Prostate gland (tissue), 2 donors: ENCODE results near the gene MEF2A. TPM values are rescaled to one million over a fixed set of nuclear protein-coding genes. Genes with fewer than 3 reads are reported as not detected.

ENCODE experiments used
- DNase-seq: peaks from one replicate; pipeline ENCODE4 v3.0.0-alpha.2; 2019; ENCODE audit warnings: low spot score
- H3K27ac ChIP-seq, 2 donors: fragments of 200-600 bp; sonication (generic); 2 replicates each; pipeline ENCODE4 v1.5.1; 2017 to 2019
- H3K27me3 ChIP-seq: fragments of 200-600 bp; sonication (generic); replicated peaks from 2 replicates; pipeline ENCODE4 v1.5.1; 2019; ENCODE audit not compliant: insufficient read depth
- H3K36me3 ChIP-seq, 2 donors: fragments of 200-600 bp; sonication (generic); 1 replicate in 1 of 2; 2 replicates in 1 of 2; pipeline versions ENCODE4 v1.5.1 to v1.8.1; 2017 to 2019
- H3K4me1 ChIP-seq: fragments of 200-600 bp; sonication (generic); replicated peaks from 2 replicates; pipeline ENCODE4 v1.5.1; 2019
- H3K4me3 ChIP-seq, 2 donors: fragments of 200-600 bp; sonication (generic); 2 replicates each; pipeline ENCODE4 v1.5.1; 2017 to 2019
- H3K9me3 ChIP-seq: fragments of 200-600 bp; sonication (generic); 2 replicates; pipeline ENCODE4 v1.5.1; 2017
- POLR2A ChIP-seq: fragments of 450-650 bp; IDR thresholded peaks from one replicate; pipeline ENCODE4 v1.6.1; 2016; ENCODE audit warnings: antibody characterized with exemption, mild to moderate bottlenecking
- POLR2AphosphoS5 ChIP-seq: sonication (generic); formaldehyde crosslinking; IDR thresholded peaks from one replicate; pipeline ENCODE4 v1.6.1; 2017; ENCODE audit warnings: antibody characterized with exemption
- WGBS: methylation state at CpG from one replicate; pipeline ENCODE4 v1.1.5; 2018; 5-methylcytosine and 5-hydroxymethylcytosine counted together
- intact Hi-C: fragments of 100-400 bp; cut with DNase I; formaldehyde crosslinking; loops from one replicate; pipeline ENCODE4 v1.14.2; 2022
- total RNA-seq, 2 donors: library from RNA; depleted of rRNA; stranded (reverse); fragments of >200 nt; gene quantifications; one replicate each; pipeline ENCODE4 v1.1.0, GENCODE V29; 2016
- TF ChIP-seq, protein P1 (sequence below), 4 experiments: fragments of 200-600 bp in 2 of 4; fragments of 450-650 bp in 2 of 4; sonication (generic) in 2 of 4; IDR thresholded peaks; 1 replicate in 3 of 4; 2 replicates in 1 of 4; pipeline ENCODE4 v1.5.1; 2016 to 2019; ENCODE audit warnings: antibody characterized with exemption in 4 of 4, mild to moderate bottlenecking in 2 of 4, moderate library complexity in 2 of 4

MEF2A gene
- total RNA-seq, 2 donors from 2014 or later, result 40.1 to 68.0 TPM

DNA sequence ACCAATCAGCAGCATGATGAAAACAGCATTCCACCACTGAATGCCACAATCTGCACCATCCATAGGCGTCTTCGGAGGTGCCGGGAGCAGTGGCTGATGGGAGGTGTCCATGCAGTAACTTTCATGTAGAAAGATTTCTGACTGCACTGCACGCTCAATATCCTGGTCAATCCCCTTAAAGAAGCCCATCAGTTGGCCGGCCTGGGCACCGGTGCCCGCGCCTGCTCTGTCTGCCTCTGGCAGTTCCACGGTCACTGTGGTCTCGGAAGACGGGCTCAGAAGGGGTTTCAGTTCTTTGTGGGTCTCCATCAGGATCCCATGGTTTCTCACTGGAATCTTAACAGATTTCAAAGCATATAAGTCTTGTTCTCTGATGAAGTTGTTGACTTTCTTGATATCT is 163.5 kb downstream of the MEF2A start:
- H3K4me3 ChIP-seq, result no peak overlapping the region
- TF ChIP-seq, protein P1, sequence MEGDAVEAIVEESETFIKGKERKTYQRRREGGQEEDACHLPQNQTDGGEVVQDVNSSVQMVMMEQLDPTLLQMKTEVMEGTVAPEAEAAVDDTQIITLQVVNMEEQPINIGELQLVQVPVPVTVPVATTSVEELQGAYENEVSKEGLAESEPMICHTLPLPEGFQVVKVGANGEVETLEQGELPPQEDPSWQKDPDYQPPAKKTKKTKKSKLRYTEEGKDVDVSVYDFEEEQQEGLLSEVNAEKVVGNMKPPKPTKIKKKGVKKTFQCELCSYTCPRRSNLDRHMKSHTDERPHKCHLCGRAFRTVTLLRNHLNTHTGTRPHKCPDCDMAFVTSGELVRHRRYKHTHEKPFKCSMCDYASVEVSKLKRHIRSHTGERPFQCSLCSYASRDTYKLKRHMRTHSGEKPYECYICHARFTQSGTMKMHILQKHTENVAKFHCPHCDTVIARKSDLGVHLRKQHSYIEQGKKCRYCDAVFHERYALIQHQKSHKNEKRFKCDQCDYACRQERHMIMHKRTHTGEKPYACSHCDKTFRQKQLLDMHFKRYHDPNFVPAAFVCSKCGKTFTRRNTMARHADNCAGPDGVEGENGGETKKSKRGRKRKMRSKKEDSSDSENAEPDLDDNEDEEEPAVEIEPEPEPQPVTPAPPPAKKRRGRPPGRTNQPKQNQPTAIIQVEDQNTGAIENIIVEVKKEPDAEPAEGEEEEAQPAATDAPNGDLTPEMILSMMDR (IDR thresholded peaks at IDR 0.05), result no peak
- TF ChIP-seq POLR2AphosphoS5 (no peak), POLR2A (no peak)
- peaks cover 3% of the 10 kb centered on the region for H3K4me1 ChIP-seq
- WGBS, result 97% methylated on average over 11 of the region's 11 CpGs
- no peak for DNase-seq
- no peaks in the 10 kb centered on the region for H3K27me3 ChIP-seq
- no peaks in the 10 kb centered on the region for H3K9me3 ChIP-seq
- H3K27ac ChIP-seq, result no peak overlapping the region
- H3K36me3 ChIP-seq, result no peaks in the 10 kb centered on the region
- intact Hi-C loops, result no loop called here

GRCh38 chr15:99729920-99730319 is 164.1 kb downstream of the MEF2A start:
- DNase-seq, result peak; percentile 61
- Histone ChIP-seq H3K9me3 (no peaks in the 10 kb centered on the region), H3K27ac (no peak overlapping the region), H3K36me3 (no peaks in the 10 kb centered on the region), H3K4me1 (peaks cover 3% of the 10 kb centered on the region), H3K27me3 (no peaks in the 10 kb centered on the region), H3K4me3 (no peak overlapping the region)
- intact Hi-C loops, result no loop called here
- WGBS, result 34% methylated on average over 3 of the region's 3 CpGs
- TF ChIP-seq POLR2A, result no peak
- TF ChIP-seq, protein P1 (IDR thresholded peaks at IDR 0.05), result peak in 2 of 4 experiments; percentile 39 to 50

GRCh38 chr15:99731336-99732123 is 165.7 kb downstream of the MEF2A start:
- intact Hi-C loops, result no loop called here
- DNase-seq, result peak; percentile 34
- no peaks in the 10 kb centered on the region for H3K27me3 ChIP-seq
- H3K4me3 ChIP-seq, result no peak overlapping the region
- H3K9me3 ChIP-seq, result no peaks in the 10 kb centered on the region
- H3K27ac ChIP-seq, result peak overlapping the region in 1 of 2 donors; percentile 80
- H3K4me1 ChIP-seq, result peaks cover 3% of the 10 kb centered on the region
- 66% methylated on average over 26 of the region's 26 CpGs for WGBS
- TF ChIP-seq, protein P1 (IDR thresholded peaks at IDR 0.05), result peak in 1 of 4 experiments; percentile 30
- TF ChIP-seq POLR2AphosphoS5, result no peak
- no peaks in the 10 kb centered on the region for H3K36me3 ChIP-seq

DNA sequence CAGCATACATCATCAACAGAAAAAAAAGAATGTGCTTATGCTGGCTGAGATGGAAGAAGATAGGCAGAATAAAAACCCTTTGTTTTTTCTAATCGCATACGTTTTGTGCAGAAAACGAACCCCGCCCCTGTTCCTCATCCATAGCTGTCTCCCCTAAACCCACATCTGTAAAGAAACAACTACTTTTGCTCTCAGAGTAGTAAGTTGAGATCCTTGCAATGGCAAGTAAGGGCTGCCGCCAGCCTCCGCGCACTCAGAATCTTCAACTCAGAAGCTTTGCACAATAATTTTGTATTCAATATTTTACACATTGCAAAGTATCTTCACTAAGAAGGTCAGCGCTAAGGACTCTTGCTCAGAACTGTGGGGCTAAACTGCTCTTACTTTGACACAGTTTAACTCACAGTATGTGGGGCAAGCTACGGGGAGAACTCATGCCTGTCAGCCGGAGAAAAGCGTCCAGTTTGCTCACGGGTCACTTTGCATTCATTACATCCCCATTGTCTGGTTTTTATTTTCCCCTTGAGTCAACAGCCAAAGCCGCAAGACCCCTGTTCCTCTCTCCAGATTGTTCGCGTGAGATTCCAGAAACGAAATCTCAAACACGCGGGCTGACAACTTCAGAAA is 166.5 kb downstream of the MEF2A start:
- H3K27me3 ChIP-seq, result no peaks in the 10 kb centered on the region
- H3K4me3 ChIP-seq, result peak overlapping the region; percentile 93 to 94
- DNase-seq, result no peak
- TF ChIP-seq POLR2A, result no peak
- TF ChIP-seq POLR2AphosphoS5, result no peak
- TF ChIP-seq, protein P1 (IDR thresholded peaks at IDR 0.05), result no peak
- H3K9me3 ChIP-seq, result no peaks in the 10 kb centered on the region
- peaks cover 3% of the 10 kb centered on the region for H3K4me1 ChIP-seq
- 9% methylated on average over 18 of the region's 18 CpGs for WGBS
- H3K27ac ChIP-seq, result peak overlapping the region; percentile 78 to 80
- intact Hi-C loops, result no loop called here
- no peaks in the 10 kb centered on the region for H3K36me3 ChIP-seq
